GM21423 (cell line): Measurements from ENCODE around the gene VIPR2.
"Not testable (repeated sequence)": the region's sequence is repeated elsewhere in the genome, so short reads cannot be mapped to it uniquely, and the experiment has no call there.

Experiments
- ATAC-seq: cut with Tn5 transposase; IDR thresholded peaks from one replicate; pipeline ENCODE4 v1.9.1; 2021; ENCODE audit warnings: mild to moderate bottlenecking, moderate library complexity; ENCODE audit not compliant: unreplicated experiment

VIPR2 gene

GRCh38 chr7:158996214-158997109 lies 148.2 kb downstream of the VIPR2 start:
- no peak for ATAC-seq

GRCh38 chr7:158995514-158995913 lies 149.2 kb downstream of the VIPR2 start:
- ATAC-seq = no peak

GRCh38 chr7:158994687-158995086 lies 150.0 kb downstream of the VIPR2 start:
- ATAC-seq = no peak

GRCh38 chr7:158993591-158993990 lies 151.1 kb downstream of the VIPR2 start:
- no peak for ATAC-seq

- no peak for ATAC-seq
These were observed 151.9 kb downstream of the VIPR2 start for GRCh38 chr7:158992759-158993158.

- no peak for ATAC-seq
These were observed 152.6 kb downstream of the VIPR2 start for GRCh38 chr7:158991824-158992621.

- no peak for ATAC-seq
These were observed 155.7 kb downstream of the VIPR2 start for GRCh38 chr7:158988996-158989395.

GRCh38 chr7:158988302-158988862 lies 156.3 kb downstream of the VIPR2 start:
- ATAC-seq = no peak

GRCh38 chr7:158987691-158988090 lies 157.0 kb downstream of the VIPR2 start:
- no peak for ATAC-seq

GRCh38 chr7:158985583-158985982 lies 159.1 kb downstream of the VIPR2 start:
- no peak for ATAC-seq

GRCh38 chr7:158984007-158984406 lies 160.7 kb downstream of the VIPR2 start:
- not testable (repeated sequence) for ATAC-seq

GRCh38 chr7:158982080-158982479 lies 162.6 kb downstream of the VIPR2 start:
- ATAC-seq = not testable (repeated sequence)

- no peak for ATAC-seq
These were observed 164.9 kb downstream of the VIPR2 start for GRCh38 chr7:158979635-158980351.

GRCh38 chr7:158979023-158979529 lies 165.6 kb downstream of the VIPR2 start:
- ATAC-seq = no peak
